HEK293 (cell line): ENCODE data around the gene LRP2BP.

ENCODE experiments used
- CTCF ChIA-PET: fragments of 350-600 bp; formaldehyde crosslinking; extraction: SDS; loops from one replicate; lab custom pipeline; 2021; ENCODE audit warnings: antibody characterized with exemption; lab: Yijun Ruan, JAX
- POLR2A ChIA-PET: fragments of 300-600 bp; formaldehyde crosslinking; extraction: SDS; loops from one replicate; lab custom pipeline; 2020; ENCODE audit warnings: antibody characterized with exemption, inconsistent platforms; lab: Yijun Ruan, JAX
- H3K27ac ChIP-seq: fragments of 200-500 bp; sonication (Bioruptor generic); 2 replicates; pipeline ENCODE4 v1.5.1; 2014; ENCODE audit warnings: low read depth, low read length, control low read depth, inconsistent platforms; ENCODE audit errors: extremely low read depth
- H3K36me3 ChIP-seq, 2 experiments: fragments of 200-500 bp in 1 of 2; sonication (Bioruptor generic) in 1 of 2; 1 replicate in 1 of 2; 2 replicates in 1 of 2; pipeline ENCODE4 v1.5.1; 2014 to 2017; ENCODE audit warnings: inconsistent platforms in 2 of 2, low read length in 2 of 2; ENCODE audit not compliant: control insufficient read depth in 2 of 2, insufficient read depth in 1 of 2
- H3K4me1 ChIP-seq: fragments of 200-500 bp; sonication (Bioruptor generic); 2 replicates; pipeline ENCODE4 v1.5.1; 2014; ENCODE audit warnings: mild to moderate bottlenecking, low read length, inconsistent platforms; ENCODE audit not compliant: control insufficient read depth, insufficient read depth
- H3K4me3 ChIP-seq: 2 replicates; pipeline ENCODE4 v1.5.1; 2011; ENCODE audit warnings: low read depth, mild to moderate bottlenecking, control low read depth, low read length, moderate library complexity
- H3K9me3 ChIP-seq: fragments of 200-500 bp; sonication (Bioruptor generic); 2 replicates; pipeline ENCODE4 v1.5.1; 2014; ENCODE audit warnings: low read depth, low read length, inconsistent platforms; ENCODE audit not compliant: control insufficient read depth, insufficient read depth
- BCL11B ChIP-seq: fragments of 450-650 bp; formaldehyde crosslinking; IDR thresholded peaks from 2 replicates; pipeline ENCODE4 v1.5.1; 2016; ENCODE audit warnings: low read depth, missing biosample characterization, missing genetic modification characterization
- KLF8 ChIP-seq: fragments of 450-650 bp; formaldehyde crosslinking; IDR thresholded peaks from 2 replicates; pipeline ENCODE4 v1.5.1; 2016; ENCODE audit warnings: missing biosample characterization, missing genetic modification characterization
- TRIM28 ChIP-seq: IDR thresholded peaks from 2 replicates; pipeline ENCODE4 v1.6.1; 2011; ENCODE audit warnings: low read length, control low read depth, borderline replicate concordance
- TSHZ1 ChIP-seq: fragments of 450-650 bp; formaldehyde crosslinking; IDR thresholded peaks from 2 replicates; pipeline ENCODE4 v1.5.1; 2016; ENCODE audit warnings: missing biosample characterization, missing genetic modification characterization, borderline replicate concordance
- ZFP3 ChIP-seq: fragments of 450-650 bp; formaldehyde crosslinking; IDR thresholded peaks from 2 replicates; pipeline ENCODE4 v1.5.1; 2016; ENCODE audit warnings: low read depth, missing biosample characterization, missing genetic modification characterization
- ZNF114 ChIP-seq: fragments of 450-650 bp; formaldehyde crosslinking; IDR thresholded peaks from 2 replicates; pipeline ENCODE4 v1.5.0; 2017; ENCODE audit warnings: missing biosample characterization, missing genetic modification characterization
- ZNF132 ChIP-seq: fragments of 450-650 bp; formaldehyde crosslinking; IDR thresholded peaks from 2 replicates; pipeline ENCODE4 v1.5.1; 2017; ENCODE audit warnings: missing biosample characterization, missing genetic modification characterization, borderline replicate concordance
- ZNF169 ChIP-seq: fragments of 450-650 bp; formaldehyde crosslinking; IDR thresholded peaks from 2 replicates; pipeline ENCODE4 v1.5.1; 2016; ENCODE audit warnings: missing biosample characterization, missing genetic modification characterization
- ZNF202 ChIP-seq: fragments of 450-650 bp; formaldehyde crosslinking; IDR thresholded peaks from 2 replicates; pipeline ENCODE4 v1.5.1; 2016; ENCODE audit warnings: missing biosample characterization, missing genetic modification characterization, borderline replicate concordance
- ZNF23 ChIP-seq: fragments of 450-650 bp; formaldehyde crosslinking; IDR thresholded peaks from 2 replicates; pipeline ENCODE4 v1.5.1; 2016; ENCODE audit warnings: missing biosample characterization, missing genetic modification characterization, borderline replicate concordance
- ZNF266 ChIP-seq: fragments of 450-650 bp; formaldehyde crosslinking; IDR thresholded peaks from 2 replicates; pipeline ENCODE4 v1.5.1; 2016; ENCODE audit warnings: missing biosample characterization, missing genetic modification characterization, low read depth
- ZNF37A ChIP-seq: fragments of 450-650 bp; IDR thresholded peaks from 2 replicates; pipeline ENCODE4 v1.5.1; 2018; ENCODE audit warnings: missing biosample characterization, missing genetic modification characterization
- ZNF513 ChIP-seq: fragments of 450-650 bp; IDR thresholded peaks from 2 replicates; pipeline ENCODE4 v1.5.1; 2018; ENCODE audit warnings: missing biosample characterization, missing genetic modification characterization
- ZNF530 ChIP-seq: fragments of 450-650 bp; formaldehyde crosslinking; IDR thresholded peaks from 2 replicates; pipeline ENCODE4 v1.5.1; 2016; ENCODE audit warnings: low read depth, missing biosample characterization, missing genetic modification characterization
- ZNF560 ChIP-seq: fragments of 450-650 bp; formaldehyde crosslinking; IDR thresholded peaks from 2 replicates; pipeline ENCODE4 v1.5.1; 2017; ENCODE audit warnings: missing biosample characterization, missing genetic modification characterization, borderline replicate concordance
- ZNF596 ChIP-seq: fragments of 450-650 bp; IDR thresholded peaks from 2 replicates; pipeline ENCODE4 v1.5.0; 2018; ENCODE audit warnings: missing biosample characterization, mild to moderate bottlenecking, missing genetic modification characterization, moderate library complexity
- ZNF624 ChIP-seq: fragments of 450-650 bp; formaldehyde crosslinking; IDR thresholded peaks from 2 replicates; pipeline ENCODE4 v1.5.1; 2017; ENCODE audit warnings: missing biosample characterization, missing genetic modification characterization
- ZNF670 ChIP-seq: fragments of 450-650 bp; formaldehyde crosslinking; IDR thresholded peaks from 2 replicates; pipeline ENCODE4 v1.5.1; 2016; ENCODE audit warnings: missing biosample characterization, missing genetic modification characterization, low read depth
- ZSCAN23 ChIP-seq: fragments of 450-650 bp; formaldehyde crosslinking; IDR thresholded peaks from 2 replicates; pipeline ENCODE4 v1.5.1; 2016; ENCODE audit warnings: missing biosample characterization, missing genetic modification characterization
- ZXDB ChIP-seq: fragments of 450-650 bp; formaldehyde crosslinking; IDR thresholded peaks from 2 replicates; pipeline ENCODE4 v1.5.1; 2016; ENCODE audit warnings: missing biosample characterization, missing genetic modification characterization
- TF ChIP-seq, protein P1 (sequence below): fragments of 450-650 bp; formaldehyde crosslinking; IDR thresholded peaks from 2 replicates; pipeline ENCODE4 v1.5.1; 2016; ENCODE audit warnings: missing biosample characterization, missing genetic modification characterization

Gene LRP2BP

DNA sequence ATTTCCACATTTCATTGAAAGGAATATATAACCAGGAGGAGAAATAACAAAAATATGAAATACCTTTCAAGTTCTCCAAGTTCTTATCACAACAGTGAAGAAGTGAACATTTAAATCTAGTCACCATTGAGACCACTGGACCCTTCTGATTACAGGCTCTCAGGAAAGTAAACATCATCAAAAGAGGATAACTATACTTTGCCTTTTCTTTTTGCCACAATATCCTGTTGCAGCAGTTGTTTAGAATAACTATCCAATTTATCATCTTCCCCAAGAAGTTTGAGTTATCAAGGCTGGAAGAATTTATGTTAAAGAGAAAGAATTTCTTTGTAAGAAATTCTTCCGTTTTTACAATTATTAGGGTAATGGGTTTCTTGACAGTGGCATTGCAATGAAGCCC is 3.6 kb downstream of the LRP2BP start (continued):
- TF ChIP-seq, protein P1, sequence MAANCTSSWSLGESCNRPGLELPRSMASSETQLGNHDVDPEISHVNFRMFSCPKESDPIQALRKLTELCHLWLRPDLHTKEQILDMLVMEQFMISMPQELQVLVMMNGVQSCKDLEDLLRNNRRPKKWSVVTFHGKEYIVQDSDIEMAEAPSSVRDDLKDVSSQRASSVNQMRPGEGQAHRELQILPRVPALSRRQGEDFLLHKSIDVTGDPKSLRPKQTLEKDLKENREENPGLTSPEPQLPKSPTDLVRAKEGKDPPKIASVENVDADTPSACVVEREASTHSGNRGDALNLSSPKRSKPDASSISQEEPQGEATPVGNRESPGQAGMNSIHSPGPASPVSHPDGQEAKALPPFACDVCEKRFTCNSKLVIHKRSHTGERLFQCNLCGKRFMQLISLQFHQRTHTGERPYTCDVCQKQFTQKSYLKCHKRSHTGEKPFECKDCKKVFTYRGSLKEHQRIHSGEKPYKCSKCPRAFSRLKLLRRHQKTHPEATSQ: no peak
- TF ChIP-seq ZXDB (tag by site-specific recombination): no peak
- no peak for TF ChIP-seq ZNF530 (tag by site-specific recombination)
- no peak for TF ChIP-seq BCL11B (tag by site-specific recombination)
- no peak for TF ChIP-seq ZNF37A (tag by site-specific recombination)

- H3K4me1 ChIP-seq: no peaks in the 10 kb centered on the region
- H3K4me3 ChIP-seq: no peak overlapping the region
- TF ChIP-seq ZNF202 (no peak), KLF8 (tag by site-specific recombination) (no peak), ZNF266 (tag by site-specific recombination) (no peak), TSHZ1 (no peak), ZNF624 (tag by site-specific recombination) (no peak), ZNF132 (no peak), ZNF513 (tag by site-specific recombination) (no peak), ZNF169 (tag by site-specific recombination) (no peak), ZNF596 (tag by site-specific recombination) (no peak), BCL11B (tag by site-specific recombination) (no peak), ZNF114 (tag by site-specific recombination) (no peak), ZNF23 (tag by site-specific recombination) (no peak), ZNF560 (tag by site-specific recombination) (no peak), ZNF670 (no peak), ZFP3 (tag by site-specific recombination) (no peak), ZSCAN23 (tag by site-specific recombination) (no peak), TRIM28 (no peak)
- H3K36me3 ChIP-seq: no peaks in the 10 kb centered on the region
- ChIA-PET POLR2A (no interaction called here), CTCF (no interaction called here)
- H3K27ac ChIP-seq: no peak overlapping the region
- H3K9me3 ChIP-seq: no peaks in the 10 kb centered on the region
Measured at GRCh38 chr4:185390941-185391340, 4.8 kb downstream of the LRP2BP start.
